Right cardiac atrium (tissue), 5 donors: Measurements from ENCODE around the gene GPAT3. TPM values are rescaled to one million over a fixed set of nuclear protein-coding genes. Genes with fewer than 3 reads are reported as not detected.

ENCODE experiments used
- ATAC-seq, 2 donors: fragments of 200-7000 bp; cut with Tn5 transposase; one replicate each; pipeline versions ENCODE4 v1.8.0 to v1.9.1; 2020; ENCODE audit warnings: moderate library complexity in 2 of 2, mild to moderate bottlenecking in 1 of 2
- DNase-seq, 3 donors: peaks; one replicate each; pipeline ENCODE4 v3.0.0-alpha.2; 2020
- H3K27ac ChIP-seq: one replicate; pipeline ENCODE4 v1.5.1; 2013; ENCODE audit warnings: mild to moderate bottlenecking, low read length, control low read depth, moderate library complexity
- H3K27me3 ChIP-seq: one replicate; pipeline ENCODE4 v1.6.1; 2013; ENCODE audit not compliant: control insufficient read depth, insufficient read depth
- H3K4me1 ChIP-seq: one replicate; pipeline ENCODE4 v1.6.1; 2013; ENCODE audit warnings: low read length; ENCODE audit not compliant: control insufficient read depth, insufficient read depth
- H3K4me3 ChIP-seq: one replicate; pipeline ENCODE4 v1.5.1; 2013; ENCODE audit warnings: low read length, control low read depth
- H3K9me3 ChIP-seq: one replicate; pipeline ENCODE4 v1.6.1; 2013; ENCODE audit warnings: low read length; ENCODE audit not compliant: control insufficient read depth
- WGBS: extraction: QIAGEN DNeasy Blood & Tissue Kit; methylation state at CpG from one replicate; pipeline ENCODE4 v1.1.7; 2013; 5-methylcytosine and 5-hydroxymethylcytosine counted together
- intact Hi-C, 4 donors: fragments of 100-400 bp; cut with DNase I; formaldehyde crosslinking; loops; one replicate each; pipeline versions ENCODE4 v1.11.0 to v1.14.0; 2022 to 2023
- polyA plus RNA-seq: library from polyadenylated mRNA; stranded (reverse); fragments of 200-250 nt; gene quantifications from one replicate; pipeline ENCODE4 v1.2.3, GENCODE V29; 2013
- total RNA-seq, 4 donors: library from RNA; stranded (reverse); fragmentation: NEBNext Ultra II Directional; extraction: Animal tissue kit (Norgen Biotek cat#: 25700); gene quantifications; one replicate each; pipeline ENCODE4 v1.2.1, GENCODE V29; 2021
- donor health status: healthy with polysubstance abuse.
- donor health status: DM: no; HTN: yes; CAD: no.
- donor health status: DM: no; HTN: no; CAD: no.
- donor health status: DM: no; HTN: yes; CAD: no; lungs with severe emphysema.
- donor health status: DM: yes; HTN: yes; CAD: no.

GPAT3 gene
- total and polyA plus RNA-seq, 5 donors: 19.9 to 33.5 (median 31.5) TPM

- intact Hi-C loops: loop anchor here (5.0 to 10.0 kb wide), 3 partner anchors 133 to 860 kb away; no protein-coding TSS in a partner anchor
- Histone ChIP-seq H3K27me3 (no peaks in the 10 kb centered on the region), H3K4me3 (no peak overlapping the region), H3K9me3 (no peaks in the 10 kb centered on the region), H3K4me1 (no peaks in the 10 kb centered on the region), H3K27ac (no peak overlapping the region)
- ATAC-seq (no peak), DNase-seq (no peak)
- under 1% methylated on average over 5 of the region's 5 CpGs for WGBS
Observed at GRCh38 chr4:83644677-83645659, 109.1 kb downstream of the GPAT3 start.

- Histone ChIP-seq H3K27ac (no peak overlapping the region), H3K9me3 (no peaks in the 10 kb centered on the region), H3K4me1 (no peaks in the 10 kb centered on the region), H3K27me3 (no peaks in the 10 kb centered on the region), H3K4me3 (no peak overlapping the region)
- ATAC-seq (no peak), DNase-seq (no peak)
- intact Hi-C loops: loop anchor here in 3 of 4 donors (10.0 kb wide), 1 partner anchor 858 kb away; no protein-coding TSS in a partner anchor
- 47% methylated on average over 7 of the region's 7 CpGs for WGBS
Observed at GRCh38 chr4:83646538-83647239, 110.8 kb downstream of the GPAT3 start.

DNA sequence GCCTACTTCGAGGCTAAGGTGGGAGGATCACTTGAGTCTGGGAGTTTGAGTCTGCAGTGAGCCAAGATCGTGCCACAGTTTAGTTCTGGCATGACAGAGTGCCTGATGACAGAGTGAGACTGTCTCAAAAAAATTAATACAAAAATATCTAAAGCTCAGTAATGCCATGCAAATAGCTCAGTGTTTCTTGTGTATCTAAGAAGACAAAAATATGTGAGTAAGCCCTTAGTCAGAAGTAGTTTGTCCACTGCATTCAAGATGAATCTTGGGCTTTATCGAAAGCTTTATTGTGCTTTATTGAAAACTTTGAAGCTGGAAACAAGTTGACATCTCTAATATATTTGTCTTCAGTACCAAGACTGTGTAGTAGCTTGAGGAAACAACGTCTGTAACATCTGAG lies 115.9 kb downstream of the GPAT3 start:
- no peak for DNase-seq
- no peaks in the 10 kb centered on the region for H3K27me3 ChIP-seq
- no peak overlapping the region for H3K4me3 ChIP-seq
- no peaks in the 10 kb centered on the region for H3K4me1 ChIP-seq
- ATAC-seq: no peak
- WGBS: 85% methylated on average over 4 of the region's 4 CpGs
- intact Hi-C loops: no loop called here
- H3K9me3 ChIP-seq: no peaks in the 10 kb centered on the region
- no peak overlapping the region for H3K27ac ChIP-seq

Other genes with a start within 250 kb of the GPAT3 start
- 1 to 10 TPM; 1.2 to 2.3 (median 1.8) TPM for gene HPSE, start 201.3 kb upstream of the GPAT3 start, total RNA-seq
- gene HPSE, start 201.3 kb upstream of the GPAT3 start, polyA plus RNA-seq: 0.50 TPM
- 10 to 100 TPM; 13.4 to 15.7 (median 14.7) TPM for gene HELQ, start 80.3 kb upstream of the GPAT3 start, total RNA-seq
- 7.9 TPM for gene HELQ, start 80.3 kb upstream of the GPAT3 start, polyA plus RNA-seq
- gene MRPS18C, start 80.0 kb upstream of the GPAT3 start, total RNA-seq: 10 to 100 TPM; 46.9 to 69.0 (median 48.5) TPM
- 40.8 TPM for gene MRPS18C, start 80.0 kb upstream of the GPAT3 start, polyA plus RNA-seq
- gene ABRAXAS1, start 51.0 kb upstream of the GPAT3 start, total RNA-seq: 10 to 100 TPM in 1 of 4 donors, 1 to 10 TPM in 3; 5.2 to 10.0 (median 7.1) TPM
- 3.0 TPM for gene ABRAXAS1, start 51.0 kb upstream of the GPAT3 start, polyA plus RNA-seq